ENCODE results near the gene TEX261.

DNA sequence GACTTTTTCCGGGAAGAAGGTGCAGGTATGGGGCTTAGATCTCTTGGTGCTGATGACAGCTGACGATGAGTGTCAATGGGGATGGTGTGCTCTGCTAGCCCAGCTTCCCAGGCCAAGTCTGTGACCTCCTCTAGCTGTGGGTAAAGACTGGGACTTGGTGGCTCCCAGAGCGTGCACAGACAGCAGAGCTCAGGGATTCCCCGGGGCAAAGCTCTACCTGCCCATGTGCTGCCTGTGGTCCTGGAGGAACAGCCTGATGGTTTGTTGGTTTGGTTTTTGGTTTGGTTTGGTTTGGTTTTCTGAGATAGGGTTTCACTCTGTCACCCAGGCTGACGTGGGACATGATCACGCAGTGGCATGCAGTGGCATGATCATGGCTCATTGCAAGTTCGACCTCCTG, 39.8 kb downstream of the TEX261 start:
- no peak for TF ChIP-seq CTCF (IDR thresholded peaks at IDR 0.05; ENCODE audit: low read length)
- no peak for TF ChIP-seq EZH2phosphoT487 (IDR thresholded peaks at IDR 0.05; ENCODE audit: low read length)
- no peak for TF ChIP-seq EZH2 (optimal IDR thresholded peaks at IDR 0.05; ENCODE audit: low read depth, low read length)
